HG03135 (cell line): Measurements from ENCODE around the gene FOCAD.
"Not testable (repeated sequence)": the region's sequence is repeated elsewhere in the genome, so short reads cannot be mapped to it uniquely, and the experiment has no call there.

Experiments
- ATAC-seq: cut with Tn5 transposase; IDR thresholded peaks from one replicate; pipeline ENCODE4 v1.9.1; 2021; ENCODE audit warnings: mild to moderate bottlenecking, moderate library complexity; ENCODE audit not compliant: unreplicated experiment

The FOCAD gene, protein sequence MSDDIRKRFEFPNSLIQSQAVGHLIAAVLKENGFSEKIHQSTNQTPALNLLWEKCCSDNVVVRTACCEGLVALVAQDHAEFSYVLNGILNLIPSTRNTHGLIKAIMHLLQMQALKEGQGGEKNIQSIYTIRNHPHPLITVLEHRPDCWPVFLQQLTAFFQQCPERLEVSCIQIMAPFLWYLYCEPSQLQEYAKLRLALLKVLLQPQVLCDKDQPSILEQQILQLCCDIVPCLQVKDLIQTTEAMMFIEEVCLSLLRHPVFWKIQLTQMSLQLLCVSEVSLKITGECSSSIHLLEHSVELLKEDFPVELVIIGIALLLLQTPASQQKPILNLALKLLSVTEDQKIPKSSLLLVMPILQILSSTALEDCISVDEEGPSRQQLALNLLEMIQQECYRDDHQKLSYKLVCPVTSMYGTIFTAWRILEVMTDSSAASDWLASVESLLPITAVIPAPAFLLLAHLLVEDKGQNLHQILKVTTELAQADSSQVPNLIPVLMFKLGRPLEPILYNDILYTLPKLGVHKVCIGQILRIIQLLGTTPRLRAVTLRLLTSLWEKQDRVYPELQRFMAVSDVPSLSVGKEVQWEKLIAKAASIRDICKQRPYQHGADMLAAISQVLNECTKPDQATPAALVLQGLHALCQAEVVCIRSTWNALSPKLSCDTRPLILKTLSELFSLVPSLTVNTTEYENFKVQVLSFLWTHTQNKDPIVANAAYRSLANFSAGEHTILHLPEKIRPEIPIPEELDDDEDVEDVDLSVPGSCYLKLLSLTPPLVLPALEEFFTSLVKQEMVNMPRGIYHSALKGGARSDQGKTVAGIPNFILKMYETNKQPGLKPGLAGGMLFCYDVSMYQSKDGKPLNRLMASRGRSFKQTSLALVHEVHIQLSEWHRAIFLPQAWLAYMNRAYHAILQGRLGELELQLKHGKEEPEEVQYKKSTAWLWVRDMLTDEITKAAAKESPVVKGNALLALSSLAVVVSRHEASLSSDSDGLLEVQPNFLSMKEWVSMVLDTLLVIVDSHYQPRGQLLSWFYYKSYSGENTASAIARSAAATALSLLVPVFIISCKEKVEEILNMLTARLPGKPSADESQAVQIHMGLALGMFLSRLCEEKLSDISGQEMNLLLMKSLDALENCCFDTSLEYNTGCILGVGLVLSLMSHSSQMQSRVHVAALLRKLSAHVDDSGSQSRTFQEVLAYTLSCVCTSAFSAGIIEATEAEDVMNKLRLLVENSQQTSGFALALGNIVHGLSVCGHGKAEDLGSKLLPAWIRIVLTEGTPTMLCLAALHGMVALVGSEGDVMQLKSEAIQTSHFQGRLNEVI (N-terminal part only)

DNA sequence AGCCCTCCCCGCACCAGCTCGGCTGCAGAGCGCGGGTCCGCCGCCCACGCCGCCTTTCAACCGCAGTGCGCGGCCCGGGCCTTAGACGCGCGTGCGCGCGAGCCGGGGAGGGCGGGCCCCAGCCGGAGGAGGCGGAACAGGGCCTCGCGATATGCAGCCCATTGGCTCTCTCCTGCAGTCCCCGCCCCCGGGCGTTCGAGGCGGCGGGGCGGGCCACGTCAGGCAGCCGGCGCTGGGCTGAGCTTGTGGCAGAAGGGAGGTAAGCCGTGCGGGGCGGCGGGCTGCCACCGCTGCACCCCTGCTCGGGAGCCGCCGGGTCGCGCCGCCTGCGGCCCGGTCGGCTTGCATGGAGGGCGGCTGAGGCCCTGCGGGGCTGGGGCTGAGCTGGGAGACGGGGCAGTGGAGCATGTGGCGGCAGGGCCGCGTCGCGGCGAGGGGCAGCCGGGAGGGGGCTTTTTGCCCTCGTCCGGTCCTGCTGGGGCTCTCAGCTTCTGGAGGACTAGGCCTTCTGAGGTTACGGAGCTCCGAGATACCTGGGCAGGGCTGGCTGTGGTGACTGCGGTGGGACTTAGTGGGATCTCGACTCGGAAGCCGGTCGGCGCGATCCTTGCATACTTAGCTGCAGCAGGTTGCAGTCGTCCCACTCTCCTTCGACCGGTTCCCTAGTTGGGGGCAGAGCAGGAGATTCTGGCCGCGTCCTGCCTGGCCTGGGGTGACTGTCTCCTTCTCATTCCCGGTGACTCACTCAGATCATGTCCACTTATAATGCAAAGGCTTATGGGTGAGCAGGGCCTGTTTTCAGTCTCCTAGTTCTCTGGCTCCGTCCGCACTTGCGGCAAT, at the start of gene FOCAD:
FOCAD (plus strand) TSS at position 225 of the 840 bp plus-strand sequence. CDS start 31,095 bp downstream, outside the sequence.
- ATAC-seq: peak; percentile 99

DNA sequence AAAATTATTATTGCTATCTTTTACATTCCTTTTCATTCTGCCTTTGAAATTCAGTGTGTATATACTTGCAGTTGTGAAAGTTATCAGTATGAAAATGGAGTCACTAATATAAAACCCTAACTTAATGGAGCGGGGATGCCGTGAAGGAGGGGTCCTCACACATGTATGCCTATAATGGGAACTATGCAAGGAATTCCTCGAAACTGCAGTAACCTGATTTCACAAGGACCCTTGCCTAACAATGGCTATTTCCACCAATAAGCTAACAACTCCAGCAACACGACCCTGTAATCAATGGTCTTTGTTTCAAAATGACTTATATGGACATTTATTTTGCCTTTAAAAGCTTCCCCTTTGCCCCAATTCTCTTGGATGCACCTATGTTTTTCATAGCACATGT, 49.2 kb upstream of the FOCAD start:
- no peak for ATAC-seq

DNA sequence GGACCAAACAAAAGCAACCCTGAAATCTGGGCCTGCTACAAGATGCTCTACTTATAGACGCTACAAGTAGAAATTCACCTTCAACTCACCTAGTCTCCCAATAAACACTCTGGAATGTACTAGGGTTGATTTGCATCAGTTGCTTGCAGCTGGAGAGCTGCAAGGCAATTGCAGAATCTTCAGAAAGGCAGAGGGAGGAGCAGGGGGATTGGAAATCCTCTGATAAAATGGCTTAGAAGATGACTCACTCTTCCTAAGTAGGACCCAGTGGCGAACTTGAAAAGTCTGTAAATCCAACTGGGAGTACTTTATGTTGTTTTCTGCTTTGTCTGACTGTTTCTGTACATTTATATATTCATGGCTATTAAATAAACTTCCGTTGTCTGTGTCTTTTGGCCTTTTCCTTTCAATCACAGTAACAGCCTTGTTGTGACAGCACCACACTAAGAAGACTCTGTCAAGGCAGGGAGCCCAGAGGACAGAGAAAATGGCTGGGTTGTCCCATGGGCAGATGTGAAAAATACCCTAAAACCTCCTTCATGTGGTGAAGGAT, 47.1 kb upstream of the FOCAD start:
- no peak for ATAC-seq

DNA sequence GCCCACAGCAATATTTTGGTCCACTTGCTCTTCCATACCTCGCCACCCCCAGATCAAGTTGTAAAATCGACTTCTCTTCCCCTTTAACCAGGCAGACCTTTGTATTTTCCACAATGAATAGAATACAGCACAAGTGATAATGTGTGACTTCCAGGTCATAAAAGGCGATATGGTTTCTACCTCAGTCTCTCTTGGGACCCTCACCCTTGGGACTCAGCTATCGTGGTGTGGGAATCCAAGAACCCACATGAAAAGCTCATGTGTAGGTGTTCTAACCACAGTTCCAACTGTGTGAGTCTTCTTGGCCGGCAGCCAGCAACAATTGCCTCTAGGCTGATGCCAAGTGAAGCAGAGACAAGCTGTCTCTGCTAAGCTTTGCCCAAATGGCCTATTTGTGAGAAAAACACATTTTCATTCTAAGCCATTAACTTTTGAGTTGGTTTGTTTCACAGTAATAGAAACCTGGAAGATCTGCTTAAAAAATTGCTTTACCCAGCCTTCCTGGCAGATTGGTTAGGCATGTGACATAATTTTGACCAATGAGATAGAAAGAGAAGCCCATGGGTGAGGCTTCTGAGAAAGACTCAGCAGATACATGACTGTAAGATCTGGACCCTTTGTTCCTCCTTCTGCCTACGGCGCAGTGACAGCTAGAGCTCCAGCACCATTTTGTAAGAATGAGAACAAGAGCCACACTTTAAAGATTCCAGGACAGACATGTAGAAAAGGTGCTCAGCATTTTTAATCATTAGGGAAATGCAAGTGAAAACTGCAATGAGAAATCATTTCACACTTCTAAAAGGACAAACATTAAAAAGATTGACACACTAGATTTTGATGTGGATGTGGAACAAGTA, 43.5 kb upstream of the FOCAD start:
- ATAC-seq: peak; percentile 82

DNA sequence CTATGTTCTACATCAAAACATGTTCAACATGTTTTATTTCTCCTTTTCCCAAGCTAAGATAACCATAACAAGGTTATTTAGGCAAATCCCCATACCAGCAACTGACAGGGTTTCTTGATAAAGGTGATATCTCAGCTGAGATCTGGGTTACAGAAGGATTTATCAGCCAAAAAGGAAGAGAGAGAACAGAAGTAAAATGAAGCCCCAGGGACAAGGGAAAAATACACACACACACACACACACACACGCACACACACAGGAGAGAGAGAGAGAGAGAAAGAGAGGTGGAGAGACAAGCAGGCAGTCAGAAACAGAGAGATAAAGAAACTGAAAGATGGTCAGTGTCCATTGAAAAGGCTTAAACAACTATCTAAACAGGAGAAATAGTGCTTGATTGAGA, 42.0 kb upstream of the FOCAD start:
- ATAC-seq: no peak

DNA sequence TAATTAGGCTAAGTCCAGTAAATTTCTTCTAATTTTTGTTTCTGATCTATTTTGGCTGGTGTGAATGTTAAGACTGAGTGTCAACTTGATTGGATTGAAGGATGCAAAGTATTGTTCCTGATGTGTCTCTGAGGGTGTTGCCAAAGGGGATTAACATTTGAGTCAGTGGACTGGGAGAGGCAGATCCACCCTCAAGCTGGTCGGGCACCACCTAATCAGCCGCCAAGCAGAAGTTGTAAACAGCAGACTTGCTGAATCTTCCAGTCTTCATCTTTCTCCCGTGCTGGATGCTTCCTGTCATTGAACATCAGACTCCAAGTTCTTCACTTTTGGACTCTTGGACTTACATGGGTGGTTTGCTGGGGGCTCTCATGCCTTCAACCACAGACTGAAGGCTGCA, 40.4 kb upstream of the FOCAD start:
- ATAC-seq: no peak

DNA sequence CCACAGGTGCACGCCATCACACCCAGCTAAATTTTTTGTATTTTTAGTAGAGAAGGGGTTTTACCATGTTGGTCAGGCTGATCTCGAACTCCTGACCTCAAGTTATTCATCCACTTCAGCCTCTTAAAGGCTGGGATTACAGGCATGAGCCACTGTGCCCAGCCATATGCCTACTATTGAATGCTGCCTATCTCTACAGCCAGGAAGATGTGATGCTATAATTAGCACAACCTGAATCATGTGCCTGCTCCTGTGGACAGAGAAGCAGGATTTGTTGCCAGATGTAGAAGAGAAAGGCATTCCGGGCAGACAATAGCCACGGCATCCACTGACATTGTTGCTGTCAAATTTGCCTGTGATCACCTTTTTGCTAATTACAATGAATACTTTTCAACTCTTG, 37.4 kb upstream of the FOCAD start:
- ATAC-seq: no peak

DNA sequence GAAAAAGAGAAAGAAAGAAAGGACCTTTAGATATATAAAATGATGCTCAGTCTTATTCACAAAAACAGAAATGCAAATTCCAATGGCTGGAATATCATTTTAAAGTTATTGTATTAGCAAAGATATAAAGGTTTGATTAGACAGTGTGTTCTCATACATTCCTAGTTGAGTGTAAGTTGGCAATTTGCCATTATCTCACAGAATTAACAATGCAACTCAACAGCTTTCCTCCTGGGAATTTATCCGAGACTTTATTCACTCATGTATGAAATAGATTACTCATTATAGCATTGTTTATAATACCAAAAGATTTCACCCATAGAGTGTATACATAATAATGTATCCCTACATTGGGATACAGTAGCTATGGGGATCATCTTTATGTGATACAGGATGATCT, 34.7 kb upstream of the FOCAD start:
- no peak for ATAC-seq

DNA sequence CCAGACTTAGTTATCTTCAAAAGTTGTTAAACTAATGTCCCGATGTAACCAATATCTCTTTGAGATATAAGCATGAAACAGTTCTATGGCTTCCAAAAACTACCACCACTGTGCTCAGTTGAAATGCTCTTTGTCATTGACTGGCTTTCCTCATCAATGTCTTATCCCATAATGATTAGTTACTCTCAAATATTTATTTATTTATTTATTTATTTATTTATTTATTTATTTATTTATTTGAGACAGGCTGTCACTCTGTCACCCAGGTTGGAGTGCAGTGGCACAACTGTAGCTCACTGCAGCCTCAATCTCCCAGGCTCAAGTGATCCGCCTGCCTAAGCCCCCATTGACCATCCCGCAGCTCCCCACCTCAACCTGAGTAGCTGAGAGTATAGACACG, 33.7 kb upstream of the FOCAD start:
- ATAC-seq: no peak

DNA sequence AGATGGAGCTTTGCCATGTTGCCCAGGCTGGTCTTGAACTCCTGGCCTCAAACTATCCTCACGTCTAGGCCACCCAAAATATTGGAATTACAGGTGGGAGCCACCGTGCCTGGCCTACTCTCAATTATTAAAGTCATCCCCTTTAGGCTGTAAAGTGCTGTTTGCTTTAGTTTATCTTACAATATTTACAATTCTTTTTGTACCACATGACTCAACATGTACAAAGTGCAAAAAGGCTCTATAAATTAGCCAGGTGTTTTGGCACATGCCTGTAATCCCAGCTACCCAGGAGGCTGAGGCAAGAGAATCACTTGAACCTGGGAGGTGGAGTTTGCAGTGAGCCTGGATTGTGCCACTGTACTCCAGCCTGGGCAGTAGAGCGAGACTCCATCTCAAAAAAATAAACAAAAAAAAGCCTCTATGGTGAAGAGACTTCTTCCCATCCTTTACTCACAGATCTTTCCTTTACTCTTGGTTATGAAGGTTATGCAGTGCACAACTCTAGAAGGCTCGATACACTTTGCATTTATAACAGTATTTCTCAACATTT, 33.2 kb upstream of the FOCAD start:
- ATAC-seq: no peak

DNA sequence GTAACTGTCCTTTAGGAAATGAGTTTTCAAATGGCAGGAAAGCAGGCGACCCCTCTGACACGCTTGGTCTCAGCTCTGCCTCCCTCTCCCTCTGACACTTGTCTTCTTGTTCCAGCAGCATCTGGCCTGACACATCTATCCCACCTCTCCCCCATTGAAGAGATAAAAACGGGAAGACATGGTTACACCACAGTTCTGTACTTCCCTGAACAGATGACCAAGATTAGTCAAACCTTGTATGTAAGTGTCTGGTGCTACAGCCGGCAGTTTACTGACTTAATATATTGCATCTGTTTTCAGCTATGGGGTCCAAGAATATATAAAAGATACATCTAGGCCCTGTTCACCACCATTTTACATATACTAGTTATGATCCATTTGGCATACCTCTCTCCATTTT, 32.1 kb upstream of the FOCAD start:
- no peak for ATAC-seq

DNA sequence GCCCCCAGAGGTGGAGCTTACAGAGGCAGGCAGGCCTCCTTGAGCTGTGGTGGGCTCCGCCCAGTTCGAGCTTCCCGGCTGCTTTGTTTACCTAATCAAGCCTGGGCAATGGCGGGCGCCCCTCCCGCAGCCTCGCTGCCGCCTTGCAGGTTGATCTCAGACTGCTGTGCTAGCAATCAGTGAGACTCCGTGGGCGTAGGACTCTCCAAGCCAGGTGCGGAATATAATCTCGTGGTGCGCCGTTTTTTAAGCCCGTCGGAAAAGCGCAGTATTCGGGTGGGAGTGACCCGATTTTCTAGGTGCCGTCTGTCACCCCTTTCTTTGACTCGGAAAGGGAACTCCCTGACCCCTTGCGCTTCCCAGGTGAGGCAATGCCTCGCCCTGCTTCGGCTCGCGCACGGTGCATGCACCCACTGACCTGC, 25.8 kb upstream of the FOCAD start:
- not testable (repeated sequence) for ATAC-seq

DNA sequence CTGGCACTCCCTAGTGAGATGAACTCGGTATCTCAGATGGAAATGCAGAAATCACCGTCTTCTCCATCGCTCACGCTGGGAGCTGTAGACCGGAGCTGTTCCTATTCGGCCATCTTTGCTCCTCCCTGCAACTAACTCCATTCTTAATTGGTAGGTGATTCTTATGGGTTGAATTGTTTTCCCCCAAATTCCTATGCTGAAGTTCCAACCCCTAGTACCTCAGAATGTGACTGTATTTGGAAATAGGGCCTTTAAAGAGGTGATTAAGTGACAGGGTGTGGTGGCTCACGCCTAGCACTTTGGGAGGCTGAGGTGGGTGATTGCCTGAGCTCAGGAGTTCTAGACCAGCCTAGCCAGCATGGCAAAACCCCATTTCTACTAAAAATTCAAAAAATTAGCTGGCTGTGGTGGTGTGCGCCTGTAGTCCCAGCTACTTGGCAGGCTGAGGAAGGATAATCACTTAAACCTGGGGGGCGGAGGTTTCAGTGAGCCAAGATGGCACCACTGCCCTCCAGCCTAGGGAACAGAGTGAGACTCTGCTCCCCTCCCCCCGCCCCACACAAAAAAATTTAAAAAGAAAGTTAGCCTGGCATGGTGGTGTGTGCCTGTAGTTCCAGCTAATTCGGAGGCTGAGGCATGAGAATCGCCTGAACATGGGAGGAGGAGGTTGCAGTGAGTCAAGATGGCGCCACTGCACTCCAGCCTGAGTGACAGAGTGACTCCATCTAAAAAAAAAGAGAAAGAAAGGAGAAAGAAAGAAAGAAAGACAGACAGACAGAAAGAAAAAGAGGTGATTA, 25.2 kb upstream of the FOCAD start:
- no peak for ATAC-seq

DNA sequence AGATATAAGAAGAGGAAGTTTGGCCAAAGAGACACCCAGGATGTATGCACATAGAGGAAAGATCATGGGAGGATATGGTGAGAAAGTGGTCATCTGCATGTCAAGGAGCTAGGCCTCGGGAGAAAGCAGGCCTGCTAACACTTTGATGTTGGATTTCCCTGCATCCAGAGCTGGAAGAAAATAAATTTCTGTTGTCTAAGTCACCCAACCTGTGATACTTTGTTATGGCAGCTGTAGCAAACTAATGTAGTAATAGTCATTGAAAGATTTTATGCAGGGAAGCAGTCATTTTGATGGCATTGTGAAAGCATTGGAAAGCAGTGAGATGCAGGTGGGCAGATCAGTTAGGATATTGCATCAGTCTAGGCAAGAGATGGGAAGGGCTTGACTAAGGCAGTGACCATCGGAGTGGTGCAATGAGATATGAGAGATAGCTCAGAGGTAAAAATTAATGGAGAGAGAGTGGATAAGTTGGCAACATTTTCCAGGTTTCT, 24.5 kb upstream of the FOCAD start:
- ATAC-seq: no peak

DNA sequence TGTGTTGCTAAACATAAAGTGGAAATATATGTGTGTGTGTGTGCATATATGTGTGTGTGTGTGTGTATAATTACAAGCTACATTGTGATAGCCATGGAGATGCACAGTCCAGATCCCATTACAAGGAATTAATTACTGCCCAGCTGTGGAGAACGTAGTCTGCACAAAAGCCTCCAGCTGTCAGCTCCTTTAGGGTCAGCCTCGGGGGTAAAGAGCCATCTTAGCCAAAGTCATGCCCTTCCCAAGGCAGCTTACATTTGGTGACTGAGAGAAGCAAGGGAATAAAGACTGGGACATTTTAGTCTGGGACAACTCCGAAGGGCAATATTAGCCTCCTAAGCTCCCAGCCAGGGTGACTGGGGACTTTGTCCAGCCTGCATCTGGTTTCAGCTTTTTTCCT, 21.9 kb upstream of the FOCAD start:
- no peak for ATAC-seq

DNA sequence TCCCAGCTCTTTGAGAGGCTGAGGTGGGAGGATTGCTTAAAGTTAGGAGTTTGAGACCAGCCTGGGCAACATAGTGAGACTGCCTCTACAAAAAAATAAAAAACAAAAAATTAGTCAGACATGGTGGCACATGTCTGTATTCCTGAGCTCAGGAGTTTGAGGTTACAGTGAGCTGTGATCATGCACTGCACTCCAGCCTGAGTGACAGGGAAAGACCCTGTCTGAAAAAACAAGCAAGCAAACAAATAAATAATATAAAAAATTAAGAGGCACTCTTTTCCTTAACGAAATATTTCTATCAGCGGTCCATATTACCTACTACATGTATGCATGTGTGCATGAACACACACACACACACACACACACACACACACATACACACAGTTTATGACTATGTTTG, 20.9 kb upstream of the FOCAD start:
- no peak for ATAC-seq

DNA sequence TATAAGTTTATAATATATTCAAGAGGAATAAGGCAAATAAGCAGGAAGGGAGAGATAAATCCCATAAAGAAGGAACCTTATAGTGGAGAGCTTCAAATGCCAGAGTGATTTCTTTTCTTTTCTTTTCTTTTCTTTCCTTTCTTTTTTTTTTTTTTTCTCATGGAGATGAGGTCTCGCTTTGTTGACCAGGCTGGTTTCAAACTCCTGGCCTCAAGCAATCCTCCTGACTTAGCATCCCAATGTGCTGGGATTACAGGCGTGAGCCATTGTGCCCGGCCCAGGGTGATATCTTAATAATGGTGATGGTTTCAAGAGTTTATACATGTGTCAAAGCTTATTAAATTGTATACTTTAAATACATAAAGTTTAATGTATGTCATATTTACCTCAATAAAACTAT, 19.6 kb upstream of the FOCAD start:
- ATAC-seq: no peak

DNA sequence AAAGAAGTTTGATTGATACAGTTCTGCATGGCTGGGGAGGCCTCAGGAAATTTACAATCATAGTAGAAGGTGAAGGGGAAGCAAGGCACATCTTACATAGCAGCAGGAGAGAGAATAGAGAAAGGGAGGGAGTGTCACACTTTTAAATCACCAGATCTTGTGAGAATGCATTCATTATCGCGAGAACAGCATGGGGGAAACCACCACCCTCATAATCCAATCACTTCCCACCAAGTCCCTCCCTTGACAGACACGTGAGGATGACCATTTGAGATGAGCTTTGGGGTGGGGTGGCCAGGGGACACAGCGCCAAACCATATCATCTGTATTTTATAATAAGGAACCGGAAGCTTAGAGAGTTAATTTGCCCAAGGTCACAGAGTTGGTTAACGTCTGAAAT, 13.7 kb upstream of the FOCAD start:
- no peak for ATAC-seq
